Stimulated activated CD8-positive, alpha-beta memory T cell treated with anti-CD3 and anti-CD28 coated beads, Interleukin-15, amount 100 ng/mL, for 24 hours (primary cell): ENCODE measurements around the gene OR52E8.
A peak's percentile ranks its signal among the peaks of the same experiment; 100 is the strongest.

Experiments
- DNase-seq: peaks from one replicate; pipeline ENCODE4 v3.0.0-alpha.2; 2020; ENCODE audit warnings: low read depth

OR52E8 gene

GRCh38 chr11:5857590-5857989, at the start of gene OR52E8:
Gene OR52E8 (minus strand): TSS chr11:5857690. CDS start chr11:5857690, 0 bp downstream.
- no peak for DNase-seq

DNA sequence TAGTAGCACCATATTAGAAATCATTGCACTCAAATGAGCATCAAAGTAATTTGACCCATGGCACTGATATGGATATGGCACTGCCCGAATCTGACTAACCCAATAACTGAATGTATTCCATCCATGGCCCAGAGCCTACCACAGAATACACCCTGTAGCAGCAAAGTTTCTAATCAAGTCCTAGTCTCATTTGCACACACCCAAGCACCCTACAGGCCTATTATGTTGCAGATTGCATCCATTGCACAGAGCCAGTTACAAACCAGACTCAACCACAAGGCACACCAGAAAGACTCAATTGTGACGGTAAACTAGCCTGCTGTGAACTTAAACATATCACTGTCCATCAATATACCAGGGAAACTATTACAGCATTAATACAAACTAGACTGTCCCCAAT, 42.0 kb upstream of the OR52E8 start:
- DNase-seq, result no peak

DNA sequence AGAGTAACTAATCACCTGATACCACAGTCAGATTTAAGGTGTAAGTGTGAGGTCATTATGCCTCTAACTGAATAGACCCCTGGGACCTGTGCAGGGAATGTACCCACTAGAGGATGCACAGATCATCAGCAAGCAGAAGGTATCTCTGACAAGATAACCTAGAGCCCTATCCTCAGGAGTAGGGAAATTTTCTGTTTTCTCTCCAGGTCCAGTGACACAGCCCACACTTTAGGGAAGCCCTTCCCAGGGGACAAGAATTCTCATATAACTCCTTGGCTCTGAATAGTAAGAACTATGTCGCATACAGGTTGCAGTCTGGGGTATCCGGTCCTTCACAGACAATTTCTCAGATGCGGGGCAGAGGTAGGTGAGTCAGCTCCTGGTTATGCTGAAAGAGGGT, 35.4 kb upstream of the OR52E8 start, which contains the start of gene OR52E5:
OR52E5 (plus strand) TSS at position 301 of the 400 bp plus-strand sequence. CDS start 7,569 bp downstream, outside the sequence.
- no peak for DNase-seq

GRCh38 chr11:5891216-5891800, 33.8 kb upstream of the OR52E8 start:
- DNase-seq, result no peak

- no peak for DNase-seq
Measured at GRCh38 chr11:5887661-5888060, 30.2 kb upstream of the OR52E8 start.

DNA sequence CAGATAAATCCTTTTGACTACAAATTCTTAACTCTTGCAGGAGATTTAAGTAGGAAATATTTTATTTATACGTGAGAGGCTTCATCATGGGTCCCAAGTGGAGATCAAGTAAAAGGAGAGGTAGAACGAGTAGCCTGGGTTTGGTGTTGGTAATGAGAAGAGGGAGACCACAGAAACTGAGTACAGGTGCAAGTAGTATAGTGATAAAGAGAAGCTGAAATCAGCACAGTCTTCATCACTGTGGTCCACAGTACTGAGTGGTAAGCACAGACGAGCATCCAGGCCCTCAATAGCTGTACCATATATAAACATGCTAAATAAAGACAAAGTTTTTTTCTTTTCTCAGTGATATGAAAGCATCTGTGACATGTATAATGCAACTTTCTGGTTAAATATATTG, 29.7 kb upstream of the OR52E8 start:
- no peak for DNase-seq

- DNase-seq, result no peak
Measured at GRCh38 chr11:5881756-5882155, 24.3 kb upstream of the OR52E8 start.

DNA sequence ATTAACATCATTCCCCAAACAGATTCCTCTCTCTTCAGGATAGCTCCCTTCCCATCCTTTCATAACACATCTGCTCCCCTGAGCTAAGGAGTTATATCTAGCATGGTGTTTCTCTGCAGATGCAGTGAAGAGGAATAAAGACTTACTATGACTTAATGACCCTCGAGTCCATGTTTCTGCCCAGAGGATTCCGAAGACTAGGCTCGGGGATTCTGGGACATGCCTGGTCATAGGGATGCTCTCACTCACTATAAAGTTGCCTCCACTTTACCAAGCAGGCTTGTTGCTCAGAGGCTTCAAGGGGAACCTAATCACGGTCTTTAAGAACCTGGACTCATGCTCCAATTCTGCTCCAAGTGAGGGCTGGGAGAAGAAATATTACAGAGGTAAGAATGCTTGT, 22.8 kb upstream of the OR52E8 start, which contains the start of gene OR52E4:
OR52E4 (plus strand) TSS at position 301 of the 400 bp plus-strand sequence. CDS start 3,664 bp downstream, outside the sequence.
- DNase-seq, result no peak

DNA sequence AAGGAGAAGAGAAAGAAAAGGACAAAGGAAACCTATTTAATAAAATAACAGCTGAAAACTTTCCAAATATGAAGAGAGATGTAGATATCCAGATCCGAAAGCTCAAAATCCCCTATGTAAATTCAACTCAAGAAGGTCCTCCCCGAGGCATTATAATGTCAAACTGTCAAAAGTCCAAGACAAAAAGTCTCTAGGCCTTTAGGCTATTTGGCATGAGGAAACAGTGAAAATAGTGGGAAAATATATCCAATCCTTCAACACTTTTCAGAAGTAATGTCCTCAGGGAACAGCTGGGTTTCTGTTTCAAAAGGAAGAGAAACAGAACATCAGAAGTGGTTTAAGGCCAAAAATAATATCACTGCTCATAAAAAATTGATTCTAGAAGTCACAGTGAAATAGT, 21.1 kb upstream of the OR52E8 start:
- DNase-seq, result no peak

DNA sequence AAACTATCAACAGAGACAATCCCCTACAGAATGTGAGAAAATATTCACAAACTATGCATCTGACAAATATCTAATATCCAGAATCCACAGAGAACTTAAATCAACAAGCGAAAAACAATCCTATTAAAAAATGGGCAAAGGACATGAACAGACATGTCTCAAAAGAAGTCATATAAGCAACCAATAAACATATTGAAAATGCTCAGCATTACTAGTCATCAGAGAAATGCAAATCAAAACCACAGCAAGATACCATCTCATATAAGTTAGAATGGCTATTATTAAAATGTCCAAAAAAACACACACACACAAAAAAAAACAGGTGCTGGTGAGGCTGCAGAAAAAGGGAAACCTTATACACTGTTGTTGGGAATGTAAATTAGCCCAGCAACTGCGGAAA, 8.3 kb upstream of the OR52E8 start:
- no peak for DNase-seq

- DNase-seq, result no peak
Measured at GRCh38 chr11:5851002-5851401, 6.5 kb downstream of the OR52E8 start.

DNA sequence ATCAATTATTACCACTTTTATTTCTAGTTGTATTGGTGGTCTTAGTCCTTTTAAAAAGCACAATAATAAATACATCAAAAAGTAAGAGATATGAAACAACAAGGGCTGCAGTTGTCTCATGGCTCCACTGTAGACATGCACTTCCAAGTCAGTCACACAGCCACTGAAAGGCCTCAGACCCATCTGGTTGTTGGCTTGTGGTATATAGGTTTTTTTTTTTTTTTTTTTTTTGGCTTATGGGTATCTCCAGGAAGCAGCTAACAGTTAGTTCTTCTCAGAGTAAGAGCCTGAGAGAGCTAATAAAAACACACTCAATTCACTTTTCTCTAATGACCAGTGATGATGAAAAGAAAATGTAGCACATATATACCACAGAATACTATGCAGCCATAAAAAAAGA, 9.8 kb downstream of the OR52E8 start:
- DNase-seq, result no peak

DNA sequence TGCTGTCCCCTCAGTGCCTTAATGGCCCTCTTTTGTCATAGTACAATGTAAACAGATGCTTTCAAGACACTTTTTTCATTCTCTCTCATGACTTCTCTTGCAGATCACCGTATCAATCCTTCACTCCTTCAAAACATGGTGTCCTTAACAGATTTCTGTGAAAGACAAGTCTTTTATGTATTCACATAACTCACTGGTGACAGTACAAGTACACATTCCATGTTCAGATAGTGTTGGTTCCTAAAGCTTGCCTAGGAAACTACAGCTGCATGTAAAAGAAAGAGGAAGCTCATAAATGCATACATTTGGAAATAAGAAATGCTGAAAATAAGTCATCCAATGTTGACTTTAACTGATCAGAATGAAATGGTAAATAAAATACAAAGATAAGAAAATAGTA, 10.8 kb downstream of the OR52E8 start:
- DNase-seq, result no peak

- no peak for DNase-seq
Measured at GRCh38 chr11:5841797-5842196, 15.7 kb downstream of the OR52E8 start, which contains the start of gene OR52E6. Gene OR52E6 (minus strand): TSS chr11:5841897. CDS start chr11:5841897, 0 bp downstream.

DNA sequence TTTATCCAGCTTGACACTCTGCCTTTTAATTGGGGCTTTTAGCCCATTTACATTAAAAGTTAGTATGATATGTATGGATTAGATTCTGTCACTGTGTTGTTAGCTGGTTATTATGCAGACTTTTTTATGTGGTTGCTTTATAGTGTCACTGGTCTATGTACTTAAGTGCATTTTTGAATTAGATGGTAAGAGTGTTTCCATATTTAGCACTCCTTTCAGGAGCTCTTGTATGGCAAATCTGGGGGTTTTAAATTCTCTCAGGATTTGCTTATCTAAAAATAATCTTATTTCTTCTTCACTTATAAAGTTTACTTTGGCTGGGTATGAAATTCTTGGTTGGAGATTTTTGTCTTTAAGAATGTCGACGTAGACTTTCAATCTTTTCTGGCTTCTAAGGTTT, 19.8 kb downstream of the OR52E8 start:
- no peak for DNase-seq

- DNase-seq, result no peak
Measured at GRCh38 chr11:5833446-5833845, 24.0 kb downstream of the OR52E8 start.

- DNase-seq, result no peak
Measured at GRCh38 chr11:5831196-5831829, 26.2 kb downstream of the OR52E8 start.

DNA sequence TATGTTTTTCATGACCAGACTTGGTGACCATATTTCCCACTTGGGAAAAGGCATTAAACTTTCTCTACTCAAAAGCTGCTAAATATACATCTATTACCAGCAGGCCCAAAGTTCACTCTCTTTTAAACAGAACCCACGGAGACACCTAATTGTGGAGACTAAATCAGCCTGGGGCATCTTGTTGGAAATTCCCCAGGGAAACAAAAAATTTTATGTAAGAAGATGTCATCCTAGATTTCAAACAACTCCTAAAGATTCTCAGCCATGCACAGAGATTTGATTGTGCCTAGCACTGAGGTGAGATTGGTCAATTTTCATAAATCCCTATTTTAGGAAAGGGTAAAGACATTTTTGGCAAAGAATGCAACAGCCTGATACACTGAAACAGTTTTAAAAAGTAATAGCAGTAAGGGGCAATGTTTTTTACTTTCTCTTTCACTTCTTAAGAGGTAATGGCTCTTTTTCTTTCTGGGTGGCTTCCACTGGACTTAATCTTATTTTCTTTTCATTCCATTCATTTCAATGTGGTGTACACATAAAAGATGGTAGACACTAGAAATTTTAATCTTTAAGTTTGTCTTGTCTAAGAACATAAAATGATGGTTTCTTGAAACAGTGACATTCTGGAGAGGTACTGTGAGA, 39.1 kb downstream of the OR52E8 start:
- no peak for DNase-seq

DNA sequence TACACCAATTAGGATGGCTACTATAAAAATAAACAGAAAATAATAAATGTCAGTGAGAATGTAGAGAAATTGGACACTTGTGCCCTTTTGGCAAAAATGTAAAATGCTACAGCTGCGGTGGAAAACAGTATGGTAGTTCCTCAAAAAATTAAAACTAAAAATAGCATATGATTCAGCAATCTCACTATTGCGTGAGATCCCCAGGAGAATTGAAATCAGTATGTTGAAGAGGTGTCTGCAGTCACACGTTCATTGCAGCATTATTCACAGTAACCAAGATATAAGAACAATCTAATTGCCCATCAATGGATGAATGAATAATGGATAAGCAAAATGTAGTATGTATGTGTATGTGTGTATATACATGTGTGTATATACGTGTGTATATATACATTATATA, 42.0 kb downstream of the OR52E8 start:
- no peak for DNase-seq

- DNase-seq, result no peak
Measured at GRCh38 chr11:5809905-5810795, 47.3 kb downstream of the OR52E8 start.

GRCh38 chr11:5809122-5809519, 48.4 kb downstream of the OR52E8 start:
- DNase-seq, result no peak

GRCh38 chr11:5808500-5809121, 48.9 kb downstream of the OR52E8 start, which contains the start of gene OR52N2:
Gene OR52N2 (plus strand): TSS chr11:5808924. CDS start chr11:5820336, 11,412 bp downstream.
- peak; percentile 35 for DNase-seq
